Measurements from ENCODE around the gene PET100.

The PET100 gene

DNA sequence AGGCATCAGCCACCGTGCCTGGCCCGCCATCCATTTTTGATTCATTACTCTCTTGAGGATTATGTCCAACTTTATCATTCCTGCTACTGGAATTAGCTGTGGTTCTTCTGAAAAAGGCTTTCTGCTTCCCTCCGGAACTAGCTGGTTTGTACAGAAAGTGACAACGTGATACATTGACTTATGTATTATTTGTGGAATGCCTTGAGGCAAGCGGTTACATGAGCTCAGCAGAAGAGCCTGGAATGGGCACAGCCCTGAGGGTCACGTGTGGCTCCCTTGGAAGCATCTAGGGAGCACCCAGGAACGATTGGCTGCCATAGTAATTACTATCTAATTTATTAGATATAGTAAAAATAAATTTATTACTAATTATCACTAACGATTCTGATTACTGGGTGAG, 24.8 kb downstream of the PET100 start:
- no peak for DNase-seq

DNA sequence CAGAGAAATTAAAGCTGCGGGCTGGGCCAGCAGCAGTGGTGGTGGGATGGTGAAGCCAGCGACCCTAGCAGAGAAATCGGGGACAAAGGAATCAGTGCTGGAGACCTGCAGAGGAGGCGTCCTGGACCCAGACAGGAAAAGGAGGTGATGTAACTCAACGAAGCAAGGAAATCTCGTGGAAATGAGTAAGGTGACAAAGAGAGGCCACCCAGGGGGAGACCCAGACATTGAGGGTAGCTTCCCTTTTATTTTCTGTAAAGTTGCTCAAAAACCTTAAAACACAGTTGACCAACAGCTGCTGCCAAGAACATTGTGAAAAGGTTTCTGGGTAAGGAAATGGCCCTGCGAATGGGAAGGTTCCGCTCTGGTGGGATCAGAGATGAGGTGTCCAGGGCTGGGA, 26.0 kb downstream of the PET100 start:
- DNase-seq, result no peak

DNA sequence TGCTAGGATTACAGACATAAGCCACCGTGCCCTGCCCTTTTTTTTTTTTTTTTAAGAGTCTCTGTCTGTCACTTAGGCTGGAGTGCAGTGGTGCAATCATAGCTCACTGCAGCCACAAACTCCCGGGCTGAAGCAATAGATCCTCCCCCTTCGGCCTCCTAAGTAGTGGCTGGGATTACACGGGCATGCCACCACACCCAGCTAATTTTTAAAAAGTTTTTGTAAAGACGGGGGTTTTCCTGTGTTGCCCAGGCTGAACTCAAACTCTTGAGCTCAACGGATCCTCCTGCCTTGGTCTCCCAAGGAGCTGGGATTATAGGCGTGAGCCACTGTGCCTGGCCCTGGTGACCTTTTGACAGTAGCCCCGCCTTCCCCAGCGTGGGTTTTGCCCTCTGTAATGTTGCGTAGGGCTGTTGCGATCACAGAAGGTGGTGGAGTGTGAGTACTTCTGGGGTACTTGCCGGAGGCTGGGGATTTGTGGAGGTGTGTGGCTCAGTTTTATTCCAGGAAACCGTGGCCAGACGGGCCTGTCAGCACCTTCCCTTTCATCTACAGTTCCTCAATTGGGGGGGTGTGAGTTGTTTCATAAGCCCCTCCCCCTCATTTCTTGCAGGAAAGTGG, 27.6 kb downstream of the PET100 start:
- DNase-seq, result no peak

GRCh38 chr19:7658219-7658686, 28.7 kb downstream of the PET100 start:
- DNase-seq, result peak; percentile 61

GRCh38 chr19:7661744-7662538, 32.3 kb downstream of the PET100 start:
- DNase-seq, result no peak

- DNase-seq, result no peak
These were observed 33.1 kb downstream of the PET100 start for GRCh38 chr19:7662657-7663056.

DNA sequence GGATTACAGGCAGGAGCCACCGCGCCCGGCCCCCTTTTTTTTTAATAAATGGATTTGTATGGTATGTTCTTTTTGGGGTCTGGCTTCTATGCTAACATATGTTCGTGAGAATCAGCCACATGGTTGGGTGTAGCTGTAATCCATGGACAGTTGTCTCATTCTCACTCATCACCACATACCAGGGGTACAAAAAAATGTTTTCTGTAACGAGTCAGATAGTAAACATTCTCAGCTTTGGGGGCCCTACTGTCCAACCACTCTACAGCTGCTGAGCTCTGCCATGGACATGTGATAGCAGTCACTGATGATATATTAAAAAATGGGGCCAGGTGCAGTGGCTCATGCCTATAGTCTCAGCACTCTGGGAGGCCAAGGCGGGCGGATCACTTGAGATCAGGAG, 34.1 kb downstream of the PET100 start:
- DNase-seq, result no peak

- no peak for DNase-seq
These were observed 35.5 kb downstream of the PET100 start for GRCh38 chr19:7665076-7665475.

- DNase-seq, result no peak
These were observed 39.2 kb downstream of the PET100 start, which contains the start of gene RETN for GRCh38 chr19:7668842-7669241. TSS of gene RETN (plus strand) at chr19:7669049. CDS start at chr19:7669327, 278 bp downstream.

DNA sequence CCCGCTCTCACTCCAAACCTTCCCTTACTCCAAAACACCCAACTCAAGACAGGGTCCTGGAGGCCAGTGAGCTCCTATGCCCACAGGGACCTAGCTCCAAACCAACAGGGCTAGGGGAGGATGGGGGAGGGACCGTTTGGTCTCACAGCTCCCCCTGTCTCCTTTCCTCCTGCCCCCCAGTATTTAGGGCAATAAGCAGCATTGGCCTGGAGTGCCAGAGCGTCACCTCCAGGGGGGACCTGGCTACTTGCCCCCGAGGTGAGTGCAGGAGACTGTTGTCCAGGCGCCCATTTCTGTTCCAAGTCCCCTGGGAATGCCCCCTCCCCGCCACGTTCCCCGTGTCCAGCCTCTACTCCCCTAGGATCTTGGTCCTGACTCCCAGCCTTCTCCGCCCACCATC, 40.0 kb downstream of the PET100 start:
- DNase-seq, result no peak

DNA sequence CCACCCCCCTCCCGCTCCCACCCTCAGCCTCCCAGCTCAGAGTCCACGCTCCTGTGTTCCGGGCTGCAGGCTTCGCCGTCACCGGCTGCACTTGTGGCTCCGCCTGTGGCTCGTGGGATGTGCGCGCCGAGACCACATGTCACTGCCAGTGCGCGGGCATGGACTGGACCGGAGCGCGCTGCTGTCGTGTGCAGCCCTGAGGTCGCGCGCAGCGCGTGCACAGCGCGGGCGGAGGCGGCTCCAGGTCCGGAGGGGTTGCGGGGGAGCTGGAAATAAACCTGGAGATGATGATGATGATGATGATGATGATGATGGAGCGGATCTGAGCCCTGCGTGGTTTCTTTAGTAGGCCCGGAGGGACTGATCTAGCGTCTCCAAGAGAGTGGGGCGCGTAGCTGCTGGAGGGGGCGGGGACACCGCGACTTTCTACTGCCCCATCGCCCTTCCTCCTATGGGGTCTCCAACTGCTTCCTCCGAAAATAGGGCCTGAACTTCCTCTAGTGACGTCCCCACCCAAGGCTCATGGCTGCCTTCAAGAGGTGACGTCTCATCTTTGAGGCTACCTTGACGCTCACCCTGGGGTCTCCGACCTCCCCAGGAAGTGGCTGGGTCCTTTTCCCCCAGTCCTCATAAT, 40.7 kb downstream of the PET100 start:
- DNase-seq, result no peak

DNA sequence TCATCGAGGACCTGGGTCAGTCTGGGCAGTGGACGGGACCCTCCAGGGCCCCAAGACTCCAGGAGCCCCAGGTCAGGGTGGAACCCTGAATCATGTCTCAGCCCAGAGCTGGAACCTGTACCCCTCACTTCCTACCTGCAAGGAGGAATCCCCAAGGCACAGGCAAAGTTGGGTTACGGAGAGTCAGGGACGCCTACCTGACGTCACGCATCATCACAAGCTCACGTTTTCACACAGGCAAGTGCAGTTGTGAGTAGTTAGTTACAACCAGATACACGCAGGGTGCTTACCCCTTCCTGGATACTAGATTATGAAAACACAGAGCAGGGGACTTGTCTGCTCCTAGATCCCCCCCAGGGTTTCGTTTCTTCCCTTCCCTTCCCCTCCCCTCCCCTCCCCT, 41.2 kb downstream of the PET100 start:
- DNase-seq, result no peak

DNA sequence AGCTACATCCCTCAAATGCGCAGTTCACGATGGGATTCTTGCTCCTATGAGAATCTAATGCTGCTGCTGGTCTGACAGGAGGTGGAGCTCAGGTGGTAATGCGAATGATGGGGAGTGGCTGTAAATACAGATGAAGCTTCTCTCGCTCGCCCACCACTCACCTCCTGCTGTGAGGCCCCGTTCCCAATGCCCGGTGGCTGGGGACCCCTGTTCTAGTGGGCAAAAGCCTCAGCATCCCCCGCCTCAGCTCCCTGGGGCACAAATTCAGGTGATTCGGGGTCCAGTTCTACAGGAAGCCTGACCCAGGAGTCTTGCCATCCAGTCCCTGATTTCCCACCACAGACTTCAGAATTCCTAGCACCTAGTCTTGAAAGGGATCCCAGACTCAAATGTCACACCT, 42.9 kb downstream of the PET100 start:
- no peak for DNase-seq

DNA sequence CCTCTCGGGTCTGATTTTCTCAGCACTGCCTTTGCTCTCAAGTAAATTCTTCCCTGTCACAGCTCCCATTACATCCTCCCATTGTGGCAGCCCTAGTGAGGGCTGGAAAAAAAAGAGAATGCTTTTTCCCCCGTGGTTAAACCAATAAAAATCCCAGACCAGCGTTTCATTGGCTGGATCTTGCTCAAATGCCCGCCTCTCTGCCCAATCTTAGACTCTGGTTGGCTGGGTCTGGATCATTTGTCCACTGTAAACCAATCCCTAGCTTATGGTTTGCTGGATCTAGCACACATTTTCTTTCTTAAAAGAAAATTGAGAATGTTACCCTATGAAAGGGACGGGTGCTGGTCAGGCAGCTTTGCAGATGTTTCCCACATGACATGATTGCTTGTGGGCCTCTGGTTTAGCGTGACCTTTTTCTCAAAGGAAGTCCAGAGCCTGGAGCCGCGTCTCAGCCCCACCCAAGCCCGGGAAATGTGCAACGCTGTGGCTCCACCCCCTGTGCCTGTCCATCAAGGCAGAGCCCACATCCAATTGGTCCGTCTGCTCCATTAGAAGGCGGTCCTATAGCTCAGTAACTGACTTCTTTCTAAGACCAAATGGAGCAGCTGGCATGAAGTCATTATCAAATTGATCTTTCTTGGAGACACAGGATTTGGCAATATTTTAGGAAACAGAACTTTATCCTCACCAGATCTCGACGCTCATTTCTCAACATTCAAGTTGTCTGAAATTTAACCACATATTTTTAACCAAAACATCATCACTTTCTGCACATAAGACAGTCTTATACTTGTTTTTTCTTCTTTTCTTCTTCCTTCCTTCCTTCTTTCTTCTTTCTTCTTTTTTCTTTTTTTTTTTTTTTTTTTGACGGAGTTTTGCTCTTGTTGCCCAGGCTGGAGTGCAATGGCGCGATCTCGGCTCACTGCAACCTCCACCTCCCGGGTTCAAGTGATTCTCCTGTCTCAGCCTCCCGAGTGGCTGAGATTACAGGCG, 44.7 kb downstream of the PET100 start:
- peak; percentile 52 for DNase-seq

GRCh38 chr19:7676376-7676775, 46.8 kb downstream of the PET100 start:
- DNase-seq, result no peak

GRCh38 chr19:7676854-7677253, 47.3 kb downstream of the PET100 start, which contains the start of gene MCEMP1:
TSS of gene MCEMP1 (plus strand) at chr19:7677090. CDS start at chr19:7677121, 31 bp downstream.
- DNase-seq, result no peak

GRCh38 chr19:7677669-7678311, 48.2 kb downstream of the PET100 start:
- DNase-seq, result no peak

- DNase-seq, result peak; percentile 28
These were observed 49.6 kb downstream of the PET100 start for GRCh38 chr19:7678971-7679751.

- no peak for DNase-seq
These were observed 50.4 kb downstream of the PET100 start for GRCh38 chr19:7679771-7680605.
